NCI-H2196 treated with DMSO at 0.1 percent for 48 hours (cell line): ENCODE data around the gene MYL4.
"Not testable (repeated sequence)": the region's sequence is repeated elsewhere in the genome, so short reads cannot be mapped to it uniquely, and the experiment has no call there.

Source experiments
- DNase-seq: peaks from one replicate; lab custom pipeline; 2025; ENCODE audit not compliant: unreplicated experiment; lab: John Stamatoyannopoulos, UW

The MYL4 gene

GRCh38 chr17:47219621-47220475 lies 10.7 kb downstream of the MYL4 start:
- no peak for DNase-seq

DNA sequence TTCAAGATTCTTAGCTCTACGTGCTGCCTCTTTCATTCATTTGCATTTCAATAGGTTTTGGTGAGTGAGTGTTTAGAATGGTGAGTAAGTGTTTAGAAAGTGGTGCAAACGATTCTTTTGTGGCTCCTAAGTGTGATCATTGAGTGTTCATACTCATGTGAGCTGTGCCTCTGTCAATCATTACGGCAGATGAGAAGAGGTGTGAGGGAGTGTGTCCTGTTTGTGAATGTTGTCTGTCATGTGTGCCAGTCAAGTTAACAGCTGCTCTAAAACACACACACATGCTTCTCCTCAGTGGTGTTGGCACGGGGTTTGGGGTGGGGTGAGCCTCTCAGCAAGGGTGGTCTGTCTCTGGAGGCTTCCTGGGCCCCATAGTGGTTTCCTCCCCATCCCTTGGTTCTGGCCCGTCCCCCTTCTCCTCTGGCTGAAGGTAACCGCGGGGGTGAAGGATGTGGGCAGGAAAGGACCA lies 11.4 kb downstream of the MYL4 start:
- no peak for DNase-seq

DNA sequence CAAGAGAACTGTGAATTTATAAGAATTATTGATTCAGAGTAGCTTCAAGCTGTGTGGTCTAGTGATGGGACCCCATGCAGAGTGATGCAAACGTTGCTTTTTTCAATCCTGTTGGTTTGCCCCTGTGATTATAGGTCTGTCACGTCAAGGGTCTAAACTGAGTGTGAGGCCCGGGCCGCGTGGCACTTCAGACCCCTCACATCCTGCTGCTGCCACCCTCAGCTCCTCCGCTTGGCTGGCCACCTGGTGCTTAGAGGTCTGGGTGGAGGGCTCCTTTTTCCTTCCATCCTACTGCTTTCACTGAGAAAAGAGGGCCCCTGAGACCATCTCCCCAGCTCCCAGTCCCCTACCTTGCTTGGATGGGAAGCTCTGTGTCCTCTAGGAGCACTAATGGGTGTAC lies 12.0 kb downstream of the MYL4 start:
- no peak for DNase-seq

DNA sequence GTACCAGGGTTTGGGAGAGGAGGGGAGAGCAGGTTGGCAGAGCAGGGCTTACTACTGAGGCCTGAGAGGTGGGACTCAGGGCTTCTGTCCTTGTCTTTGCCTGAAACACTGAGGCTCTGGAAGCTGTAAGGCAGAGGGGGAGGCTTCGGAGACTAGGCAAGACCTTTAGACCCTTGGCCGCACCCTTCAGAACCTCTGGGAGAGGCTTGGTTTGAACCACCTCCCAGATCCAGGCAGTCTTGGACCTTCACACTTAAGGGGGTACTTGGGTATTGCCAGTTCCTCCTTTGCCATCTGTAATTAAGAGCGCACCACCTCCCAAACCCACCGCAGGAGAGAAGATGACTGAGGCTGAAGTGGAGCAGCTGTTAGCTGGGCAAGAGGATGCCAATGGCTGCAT lies 12.9 kb downstream of the MYL4 start:
- no peak for DNase-seq

DNA sequence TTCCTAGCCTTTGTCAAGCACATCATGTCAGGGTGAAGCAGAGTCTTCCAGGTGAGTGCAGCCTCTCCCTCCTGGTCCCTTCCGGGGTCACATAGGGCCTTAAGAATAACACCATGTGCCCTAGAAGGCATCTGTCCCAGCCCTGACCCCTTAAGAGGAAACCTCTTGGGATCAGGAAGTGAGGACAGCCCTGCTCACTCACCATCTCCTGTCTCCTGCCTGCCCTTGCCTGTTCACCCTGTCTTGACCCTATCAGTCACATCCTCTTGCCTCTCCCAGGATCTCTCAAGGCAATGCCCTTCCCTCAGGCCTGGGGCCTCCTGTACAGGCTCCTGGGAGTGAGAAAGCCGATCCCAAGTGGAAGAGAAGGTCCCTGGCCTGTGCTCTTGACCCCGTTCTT lies 13.9 kb downstream of the MYL4 start:
- DNase-seq: no peak

DNA sequence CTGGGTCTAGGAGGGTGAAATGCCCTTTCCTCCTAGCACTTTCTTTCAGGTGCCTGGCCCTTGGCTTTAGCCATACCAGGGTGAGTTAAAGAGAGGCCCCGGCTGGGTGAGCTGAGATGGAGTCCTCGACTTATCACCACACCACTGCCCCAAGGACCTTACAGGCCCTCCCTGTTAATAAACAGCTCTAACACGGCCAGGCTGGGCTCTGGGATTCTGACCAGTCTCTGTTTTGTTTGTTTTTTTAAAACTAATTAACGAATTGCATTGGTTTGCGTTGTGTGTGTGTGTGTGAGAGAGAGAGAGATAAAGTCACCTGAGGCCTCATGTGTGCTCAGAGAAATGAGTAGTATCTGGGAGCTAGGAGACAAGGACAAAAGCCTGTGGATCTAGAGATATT lies 14.3 kb downstream of the MYL4 start:
- no peak for DNase-seq

GRCh38 chr17:47224077-47224476 lies 14.9 kb downstream of the MYL4 start:
- DNase-seq: not testable (repeated sequence)

GRCh38 chr17:47224966-47225365 lies 15.8 kb downstream of the MYL4 start:
- DNase-seq: no peak

DNA sequence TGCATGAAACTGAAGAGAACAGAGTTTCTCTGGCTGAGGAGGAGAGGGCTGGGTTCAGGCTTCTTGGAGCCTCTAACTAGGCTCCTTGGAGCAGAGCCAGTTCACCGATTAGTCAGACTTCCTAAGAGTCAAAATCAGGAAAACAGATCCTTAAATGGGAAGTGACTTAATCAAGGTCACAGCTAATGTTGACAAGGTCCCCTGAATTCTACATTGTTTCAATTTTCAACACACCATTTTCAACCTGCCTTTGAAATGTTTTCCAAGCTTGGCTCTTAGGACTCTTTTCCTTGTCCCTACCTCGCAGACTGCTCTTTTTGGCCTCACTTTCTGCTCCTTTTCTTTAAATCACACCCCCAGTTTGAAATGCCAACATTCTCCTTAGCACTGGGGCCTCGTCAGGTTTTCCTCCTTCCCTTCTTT lies 16.3 kb downstream of the MYL4 start:
- DNase-seq: no peak

- DNase-seq: no peak
Measured at GRCh38 chr17:47225911-47226688, 17.0 kb downstream of the MYL4 start.

- no peak for DNase-seq
Measured at GRCh38 chr17:47227862-47228261, 18.7 kb downstream of the MYL4 start.

DNA sequence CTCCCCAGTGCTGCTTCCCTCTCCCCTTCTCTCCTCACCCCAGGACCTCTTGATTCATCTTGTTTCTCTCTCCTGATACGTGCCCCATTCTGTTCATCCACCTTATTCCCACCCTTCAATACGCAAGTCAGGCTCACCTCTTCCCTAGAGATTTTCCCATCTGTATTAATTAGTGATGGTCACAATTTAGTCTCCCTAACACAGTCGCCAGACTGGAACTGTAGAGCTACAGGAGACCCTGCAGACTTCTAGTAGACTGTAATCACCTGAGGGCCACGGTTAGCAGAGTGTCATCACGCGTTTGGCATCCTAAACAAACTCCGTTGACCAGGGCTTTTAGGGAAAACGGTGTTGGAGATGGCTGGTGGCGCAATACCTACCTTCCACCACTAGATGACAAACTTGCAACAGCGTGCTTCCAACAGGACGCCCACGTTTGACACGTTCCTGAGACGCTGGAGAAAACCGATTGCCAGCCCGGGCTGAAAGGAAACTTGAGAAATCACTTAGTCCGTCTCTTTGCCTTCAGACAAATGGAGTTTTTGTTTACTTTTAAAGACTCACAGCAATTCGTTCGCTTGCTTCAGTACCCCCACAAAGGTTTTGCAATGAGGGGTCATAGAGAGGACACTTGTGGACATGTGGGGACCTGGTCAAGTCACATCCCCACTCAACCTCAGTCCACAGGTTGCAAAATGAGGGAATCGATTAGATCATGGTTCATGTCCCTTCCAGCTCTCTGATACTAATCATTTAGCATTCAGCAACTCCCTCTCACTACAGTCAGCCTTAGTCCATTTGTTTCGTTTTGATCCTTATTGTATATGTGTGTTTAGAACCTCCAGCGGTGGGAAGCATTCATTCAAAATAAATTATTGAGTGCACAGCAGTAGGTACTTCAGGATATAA lies 20.6 kb downstream of the MYL4 start:
- DNase-seq: peak; percentile 67

GRCh38 chr17:47230864-47231263 lies 21.7 kb downstream of the MYL4 start:
- DNase-seq: no peak

- no peak for DNase-seq
Measured at GRCh38 chr17:47231334-47231733, 22.2 kb downstream of the MYL4 start.

DNA sequence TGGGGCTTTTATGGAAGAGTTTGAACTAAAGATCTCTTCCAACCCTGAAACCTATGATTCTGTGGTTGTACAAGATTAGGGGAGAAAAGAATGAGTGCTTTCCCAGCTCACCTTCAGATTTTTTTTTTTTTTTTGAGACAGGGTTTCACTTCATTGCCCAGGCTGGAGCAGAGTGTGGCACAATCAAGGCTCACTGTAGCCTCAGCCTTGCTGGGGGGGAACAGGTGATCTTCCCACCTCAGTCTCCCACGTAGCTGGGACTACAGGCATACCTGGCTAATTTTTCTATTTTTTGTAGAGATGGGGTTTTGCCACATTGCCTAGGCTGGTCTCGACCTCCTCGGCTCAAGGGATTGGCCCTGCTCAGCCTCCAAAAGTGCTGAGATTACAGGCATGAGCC lies 22.7 kb downstream of the MYL4 start:
- DNase-seq: no peak

- no peak for DNase-seq
Measured at GRCh38 chr17:47232465-47232864, 23.3 kb downstream of the MYL4 start.

DNA sequence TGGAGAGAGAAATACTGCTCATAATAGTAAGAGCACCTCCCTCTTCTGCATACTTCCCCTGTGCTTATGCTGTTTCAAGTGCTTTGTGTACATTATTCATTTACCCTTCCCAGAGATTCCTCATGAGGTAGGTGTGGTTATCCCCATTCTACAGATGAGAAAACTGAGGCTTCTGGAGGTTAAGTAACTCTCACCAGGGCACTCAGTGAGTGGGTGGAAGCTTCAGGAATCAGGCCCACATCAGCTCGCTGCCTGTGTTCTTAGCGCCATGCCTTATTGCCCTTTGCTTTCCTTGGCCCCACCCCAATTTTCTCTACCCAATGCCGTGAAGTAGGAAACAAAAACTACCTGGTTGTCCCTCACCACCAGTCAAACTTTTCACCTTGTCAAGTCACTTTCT lies 26.4 kb downstream of the MYL4 start:
- no peak for DNase-seq

GRCh38 chr17:47235923-47236322 lies 26.8 kb downstream of the MYL4 start:
- no peak for DNase-seq

DNA sequence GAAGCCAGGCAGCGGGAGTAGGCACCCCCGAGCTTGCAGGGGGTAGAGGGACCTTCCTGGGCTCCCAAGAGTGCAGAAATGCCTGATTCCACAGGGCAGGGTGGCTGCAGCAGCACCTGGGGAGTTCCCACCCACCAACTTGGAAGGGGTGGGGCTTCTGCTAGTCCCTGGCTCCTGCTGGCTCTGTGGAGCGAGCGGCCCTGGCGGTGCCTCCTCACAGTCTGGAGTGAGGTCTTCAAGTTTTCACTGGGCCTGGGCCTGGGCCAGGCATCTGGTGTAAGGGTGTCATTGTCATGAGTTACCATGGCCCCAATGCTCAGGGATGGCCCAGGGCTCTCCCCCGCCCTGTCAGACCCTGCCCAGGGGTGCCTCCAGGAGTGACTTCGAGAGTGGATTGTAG lies 28.7 kb downstream of the MYL4 start:
- DNase-seq: no peak

DNA sequence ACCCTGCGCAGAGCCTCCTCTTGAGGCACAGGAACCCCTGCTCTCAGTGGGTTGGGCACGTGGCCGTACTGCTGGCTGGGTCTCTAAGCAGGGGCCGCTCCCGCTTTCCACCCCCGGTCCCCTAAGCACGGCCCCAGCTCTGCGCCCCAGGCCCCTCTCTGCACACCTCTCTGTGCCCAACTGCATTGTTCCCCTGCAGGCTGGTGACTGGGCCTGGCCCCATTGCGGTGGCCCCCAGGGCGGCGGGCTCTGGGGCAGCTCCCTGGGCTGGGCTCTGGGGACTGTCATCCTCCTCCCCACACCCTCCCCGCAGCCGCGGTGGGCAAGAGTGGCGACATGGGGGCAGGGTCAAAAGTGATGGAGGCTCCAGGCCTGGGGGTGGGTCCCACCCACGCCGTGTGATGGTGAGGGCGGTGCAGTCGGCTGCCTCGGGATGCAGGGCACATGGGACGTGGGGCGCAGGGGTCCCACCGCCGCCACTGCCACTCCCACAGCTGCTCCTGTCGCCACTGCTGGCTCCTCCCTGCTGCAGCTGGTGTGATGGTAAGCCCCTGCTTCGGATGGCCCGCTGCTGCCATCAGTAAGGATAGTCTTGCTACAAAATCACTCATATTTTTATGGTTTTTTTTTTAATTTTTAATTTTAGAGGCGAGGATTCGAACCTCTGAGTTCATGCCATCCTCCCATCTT lies 29.3 kb downstream of the MYL4 start:
- no peak for DNase-seq

DNA sequence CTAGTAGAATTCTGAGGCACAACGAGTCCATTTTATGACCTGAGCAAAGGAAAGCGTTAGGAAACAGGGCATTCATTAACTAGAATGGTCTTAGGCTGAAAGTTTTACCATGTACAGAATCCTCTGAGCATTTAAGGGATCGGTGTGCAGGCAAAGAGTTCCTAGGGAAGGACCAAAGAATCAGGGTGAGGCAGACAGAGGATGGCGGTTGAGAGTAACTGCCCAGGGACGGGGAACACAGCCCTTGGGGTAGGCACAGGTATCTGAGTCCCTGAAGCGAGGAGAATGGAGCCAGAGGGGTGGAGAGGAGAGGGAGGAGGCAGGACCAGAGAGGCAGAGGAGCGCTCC lies 30.4 kb downstream of the MYL4 start:
- no peak for DNase-seq
